Measurements from ENCODE around the gene CEP120.
"Not testable (repeated sequence)": the region's sequence is repeated elsewhere in the genome, so short reads cannot be mapped to it uniquely, and the experiment has no call there.

Gene CEP120

GRCh38 chr5:123427281-123427680 lies 4.1 kb upstream of the CEP120 start:
- Mint-ChIP-seq H3K27ac (no peak overlapping the region), H3K4me3 (no peak overlapping the region), H3K4me1 (peaks cover 29% of the 10 kb centered on the region), H3K9me3 (no peaks in the 10 kb centered on the region), H3K27me3 (no peaks in the 10 kb centered on the region)
- no peak for DNase-seq
- ATAC-seq, result no peak

GRCh38 chr5:123425431-123425830 lies 2.2 kb upstream of the CEP120 start:
- H3K9me3 Mint-ChIP-seq, result no peaks in the 10 kb centered on the region
- H3K4me3 Mint-ChIP-seq, result no peak overlapping the region
- no peaks in the 10 kb centered on the region for H3K27me3 Mint-ChIP-seq
- no peak for DNase-seq
- H3K27ac Mint-ChIP-seq, result peak overlapping the region in 1 of 2 donors; percentile 8
- H3K4me1 Mint-ChIP-seq, result peaks cover 29% of the 10 kb centered on the region
- ATAC-seq, result no peak

- Mint-ChIP-seq H3K27me3 (no peaks in the 10 kb centered on the region), H3K4me3 (no peak overlapping the region), H3K27ac (peak overlapping the region in 1 of 2 donors; percentile 96), H3K4me1 (peaks cover 18% of the 10 kb centered on the region), H3K9me3 (no peaks in the 10 kb centered on the region)
- DNase-seq (peak in 1 of 2 donors; percentile 36), ATAC-seq (peak; percentile 10)
Observed at GRCh38 chr5:123422433-123423277, 548 bp downstream of the CEP120 start.

- no peak for DNase-seq
- no peaks in the 10 kb centered on the region for H3K9me3 Mint-ChIP-seq
- H3K27ac Mint-ChIP-seq, result no peak overlapping the region
- H3K4me3 Mint-ChIP-seq, result no peak overlapping the region
- peaks cover 18% of the 10 kb centered on the region for H3K4me1 Mint-ChIP-seq
- no peak for ATAC-seq
- H3K27me3 Mint-ChIP-seq, result no peaks in the 10 kb centered on the region
Observed at GRCh38 chr5:123421773-123422172, 1.4 kb downstream of the CEP120 start.

- H3K4me1 Mint-ChIP-seq, result peaks cover 14% of the 10 kb centered on the region
- H3K27me3 Mint-ChIP-seq, result no peaks in the 10 kb centered on the region
- H3K9me3 Mint-ChIP-seq, result no peaks in the 10 kb centered on the region
- no peak overlapping the region for H3K4me3 Mint-ChIP-seq
- H3K27ac Mint-ChIP-seq, result no peak overlapping the region
- ATAC-seq (no peak), DNase-seq (no peak)
Observed at GRCh38 chr5:123414974-123415373, 8.2 kb downstream of the CEP120 start.

- Mint-ChIP-seq H3K9me3 (no peaks in the 10 kb centered on the region), H3K27ac (no peak overlapping the region), H3K4me3 (no peak overlapping the region), H3K4me1 (peaks cover 25% of the 10 kb centered on the region), H3K27me3 (no peaks in the 10 kb centered on the region)
- DNase-seq (no peak), ATAC-seq (no peak)
Observed at GRCh38 chr5:123412206-123412605, 11.0 kb downstream of the CEP120 start.

GRCh38 chr5:123401999-123402398 lies 21.2 kb downstream of the CEP120 start:
- H3K27me3 Mint-ChIP-seq, DNase-seq, ATAC-seq, H3K4me3 Mint-ChIP-seq, H3K9me3 Mint-ChIP-seq: not testable (repeated sequence)
- peak overlapping the region in 1 of 2 donors; percentile 68 for H3K27ac Mint-ChIP-seq
- H3K4me1 Mint-ChIP-seq, result peaks cover 18% of the 10 kb centered on the region

- Mint-ChIP-seq H3K27me3 (no peaks in the 10 kb centered on the region), H3K4me1 (peaks cover 17% of the 10 kb centered on the region), H3K9me3 (no peaks in the 10 kb centered on the region), H3K27ac (no peak overlapping the region), H3K4me3 (no peak overlapping the region)
- no peak for ATAC-seq
- no peak for DNase-seq
Observed at GRCh38 chr5:123401320-123401719, 21.9 kb downstream of the CEP120 start.

GRCh38 chr5:123400870-123401291 lies 22.3 kb downstream of the CEP120 start:
- DNase-seq, H3K9me3 Mint-ChIP-seq, H3K27me3 Mint-ChIP-seq, H3K4me3 Mint-ChIP-seq, H3K27ac Mint-ChIP-seq, ATAC-seq: not testable (repeated sequence)
- peaks cover 12% of the 10 kb centered on the region for H3K4me1 Mint-ChIP-seq

GRCh38 chr5:123398058-123398733 lies 25.0 kb downstream of the CEP120 start:
- Mint-ChIP-seq H3K4me1 (peaks cover 8% of the 10 kb centered on the region), H3K4me3 (no peak overlapping the region), H3K9me3 (no peaks in the 10 kb centered on the region), H3K27ac (peak overlapping the region in 1 of 2 donors; percentile 7), H3K27me3 (no peaks in the 10 kb centered on the region)
- ATAC-seq (no peak), DNase-seq (no peak)

GRCh38 chr5:123397538-123397937 lies 25.7 kb downstream of the CEP120 start:
- Mint-ChIP-seq H3K4me3 (no peak overlapping the region), H3K4me1 (peaks cover 8% of the 10 kb centered on the region), H3K9me3 (no peaks in the 10 kb centered on the region), H3K27me3 (no peaks in the 10 kb centered on the region), H3K27ac (no peak overlapping the region)
- ATAC-seq (no peak), DNase-seq (no peak)

- H3K27me3 Mint-ChIP-seq, result no peaks in the 10 kb centered on the region
- no peak for DNase-seq
- H3K9me3 Mint-ChIP-seq, result no peaks in the 10 kb centered on the region
- no peak overlapping the region for H3K4me3 Mint-ChIP-seq
- no peaks in the 10 kb centered on the region for H3K4me1 Mint-ChIP-seq
- no peak for ATAC-seq
- no peak overlapping the region for H3K27ac Mint-ChIP-seq
Observed at GRCh38 chr5:123391009-123391408, 32.2 kb downstream of the CEP120 start.

- DNase-seq, result no peak
- no peaks in the 10 kb centered on the region for H3K9me3 Mint-ChIP-seq
- H3K27me3 Mint-ChIP-seq, result no peaks in the 10 kb centered on the region
- no peak overlapping the region for H3K4me3 Mint-ChIP-seq
- no peak for ATAC-seq
- no peaks in the 10 kb centered on the region for H3K4me1 Mint-ChIP-seq
- peak overlapping the region in 1 of 2 donors; percentile 42 for H3K27ac Mint-ChIP-seq
Observed at GRCh38 chr5:123389794-123390193, 33.4 kb downstream of the CEP120 start.

GRCh38 chr5:123387313-123387712 lies 35.9 kb downstream of the CEP120 start:
- no peak overlapping the region for H3K27ac Mint-ChIP-seq
- no peaks in the 10 kb centered on the region for H3K9me3 Mint-ChIP-seq
- H3K4me3 Mint-ChIP-seq, result no peak overlapping the region
- ATAC-seq (no peak), DNase-seq (no peak)
- no peaks in the 10 kb centered on the region for H3K27me3 Mint-ChIP-seq
- H3K4me1 Mint-ChIP-seq, result no peaks in the 10 kb centered on the region

GRCh38 chr5:123382252-123382651 lies 41.0 kb downstream of the CEP120 start:
- Mint-ChIP-seq H3K27ac (no peak overlapping the region), H3K27me3 (no peaks in the 10 kb centered on the region), H3K4me1 (no peaks in the 10 kb centered on the region), H3K9me3 (no peaks in the 10 kb centered on the region), H3K4me3 (no peak overlapping the region)
- DNase-seq, result no peak
- no peak for ATAC-seq

- Mint-ChIP-seq H3K4me3 (no peak overlapping the region), H3K9me3 (no peaks in the 10 kb centered on the region), H3K27me3 (no peaks in the 10 kb centered on the region), H3K4me1 (peaks cover 7% of the 10 kb centered on the region), H3K27ac (peak overlapping the region in 1 of 2 donors; percentile 54)
- ATAC-seq (no peak), DNase-seq (no peak)
Observed at GRCh38 chr5:123371575-123372179, 51.5 kb downstream of the CEP120 start.

Measured in stimulated activated naive CD8-positive, alpha-beta T cell treated with anti-CD3 and anti-CD28 coated beads, Interleukin-15, amount 100 ng/mL, for 72 hours (primary cell).